ENCODE results near the gene ROPN1B. TPM values are rescaled to one million over a fixed set of nuclear protein-coding genes. Genes with fewer than 3 reads are reported as not detected.
"Not testable (repeated sequence)": the region's sequence is repeated elsewhere in the genome, so short reads cannot be mapped to it uniquely, and the experiment has no call there.

Gene ROPN1B
- total RNA-seq, 1 experiment from 2014 or later, result 41.5 TPM

DNA sequence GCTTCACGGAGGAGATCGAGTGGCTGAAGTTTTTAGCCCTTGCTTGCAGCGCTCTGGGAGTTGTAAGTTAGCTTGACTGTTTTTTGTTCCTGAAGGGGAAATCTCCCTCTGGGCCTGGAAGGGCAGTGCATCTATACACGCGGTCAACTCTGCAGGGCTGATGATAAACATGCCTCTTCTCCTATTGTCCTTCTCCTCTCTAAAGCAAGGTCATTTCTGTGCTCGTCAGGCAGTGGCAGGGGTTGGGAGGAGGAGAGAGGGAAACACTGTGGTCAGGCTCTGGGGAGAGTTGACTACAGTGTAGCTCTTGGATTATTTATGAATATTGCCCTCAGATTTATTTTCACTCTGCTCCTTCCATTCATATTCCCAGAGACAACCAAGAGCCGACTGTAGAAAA is 8.1 kb downstream of the ROPN1B start:
- in situ Hi-C loops (cut with HindIII; ENCODE audit: low pct_unique_long_range_greater_than_20kb, low sequenced_read_pairs); DNase-seq (ENCODE audit: low read depth, low spot score): not testable (repeated sequence)

DNA sequence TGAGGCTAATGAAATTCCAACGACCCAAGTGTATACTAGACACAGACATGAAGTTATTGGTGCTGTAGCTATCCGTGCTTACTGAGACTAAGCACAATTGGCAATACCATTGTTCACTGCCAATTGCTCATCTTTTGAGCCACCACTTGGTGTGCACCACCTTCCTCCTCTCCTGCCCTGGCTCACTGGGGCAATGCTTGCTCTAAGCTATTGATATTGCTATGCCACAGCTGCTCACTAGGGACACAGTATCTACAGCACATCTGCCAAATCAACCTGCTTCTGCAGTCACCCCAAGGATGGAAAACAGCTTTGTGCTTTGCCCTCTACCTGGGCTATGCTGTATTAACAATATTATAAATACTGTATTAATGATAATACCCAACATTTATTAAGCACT is 16.0 kb downstream of the ROPN1B start:
- in situ Hi-C loops (cut with HindIII; ENCODE audit: low pct_unique_long_range_greater_than_20kb, low sequenced_read_pairs); DNase-seq (ENCODE audit: low read depth, low spot score): not testable (repeated sequence)

DNA sequence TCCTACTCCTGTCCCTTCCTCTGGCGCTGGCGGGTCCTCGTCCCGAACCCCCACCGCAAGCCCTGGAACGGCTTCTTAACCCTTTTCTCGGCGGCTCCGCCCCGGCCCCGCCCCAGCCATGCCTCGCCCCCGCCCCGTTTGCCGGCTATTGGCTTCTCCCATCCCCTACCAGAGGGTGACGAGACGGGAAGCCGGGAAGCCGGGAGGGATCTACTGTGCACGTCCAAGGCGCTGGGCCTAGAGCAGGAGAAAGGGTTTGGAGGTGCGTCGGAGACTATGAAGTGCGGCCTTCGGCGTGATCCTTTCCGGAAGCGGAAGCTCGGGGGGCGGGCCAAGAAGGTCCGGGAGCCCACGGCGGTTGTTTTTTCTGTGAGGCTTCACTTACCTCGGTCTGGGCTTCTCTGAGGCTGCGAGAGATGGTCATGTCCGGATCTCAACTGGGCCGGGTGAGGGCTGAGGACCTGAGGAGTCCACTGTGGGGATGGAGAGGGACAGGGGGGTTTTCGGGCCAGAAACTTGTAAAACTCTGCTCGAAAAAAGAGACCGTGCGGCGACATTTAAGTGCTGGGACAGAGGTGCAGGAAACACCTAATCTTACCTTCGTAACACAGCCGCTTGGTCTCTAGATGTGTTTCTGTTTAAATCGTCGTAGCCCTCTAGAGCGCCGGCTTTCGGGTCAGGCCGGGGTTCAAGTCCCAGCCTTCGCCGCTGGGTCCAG is 21.4 kb downstream of the ROPN1B start:
- in situ Hi-C loops (cut with HindIII; ENCODE audit: low pct_unique_long_range_greater_than_20kb, low sequenced_read_pairs), result no loop called here
- DNase-seq (ENCODE audit: low read depth, low spot score), result no peak

DNA sequence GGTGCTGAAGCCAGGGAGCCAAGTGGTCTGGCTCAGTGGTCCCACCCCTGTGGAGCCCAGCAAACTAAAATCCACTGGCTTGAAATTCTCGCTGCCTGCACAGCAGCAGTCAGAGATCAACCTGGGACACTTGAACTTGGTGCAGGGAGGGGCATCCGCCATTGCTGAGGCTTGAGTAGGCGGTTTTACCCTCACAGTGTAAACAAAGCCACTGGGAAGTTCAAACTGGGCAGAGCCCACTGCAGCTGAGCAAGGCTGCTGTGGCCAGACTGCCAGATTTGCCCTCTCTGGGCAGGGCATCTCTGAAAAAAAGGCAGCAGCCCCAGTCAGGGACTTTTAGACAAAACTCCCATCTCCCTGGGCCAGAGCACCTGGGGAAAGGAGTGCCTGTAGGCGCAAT is 27.8 kb downstream of the ROPN1B start:
- in situ Hi-C loops (cut with HindIII; ENCODE audit: low pct_unique_long_range_greater_than_20kb, low sequenced_read_pairs); DNase-seq (ENCODE audit: low read depth, low spot score): not testable (repeated sequence)

DNA sequence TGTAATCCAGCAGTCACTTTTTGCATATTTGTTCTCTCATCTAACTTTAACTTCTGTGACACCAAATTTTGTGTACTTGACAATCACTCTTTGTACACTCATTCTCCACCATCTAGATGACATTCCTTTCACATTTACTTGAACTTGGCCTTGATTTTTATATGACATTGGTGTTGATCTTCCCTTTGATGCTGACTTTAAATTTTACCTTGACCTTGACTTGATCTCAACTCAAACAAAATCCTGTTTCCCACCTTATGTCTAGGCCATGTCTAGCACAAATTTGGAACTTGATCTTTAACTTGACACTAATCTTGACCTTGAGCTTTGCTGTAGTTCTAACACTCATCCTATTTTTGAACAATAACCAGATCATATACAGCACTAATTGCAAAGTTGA is 33.2 kb downstream of the ROPN1B start:
- no peak for DNase-seq (ENCODE audit: low read depth, low spot score)
- in situ Hi-C loops (cut with HindIII; ENCODE audit: low pct_unique_long_range_greater_than_20kb, low sequenced_read_pairs), result no loop called here

DNA sequence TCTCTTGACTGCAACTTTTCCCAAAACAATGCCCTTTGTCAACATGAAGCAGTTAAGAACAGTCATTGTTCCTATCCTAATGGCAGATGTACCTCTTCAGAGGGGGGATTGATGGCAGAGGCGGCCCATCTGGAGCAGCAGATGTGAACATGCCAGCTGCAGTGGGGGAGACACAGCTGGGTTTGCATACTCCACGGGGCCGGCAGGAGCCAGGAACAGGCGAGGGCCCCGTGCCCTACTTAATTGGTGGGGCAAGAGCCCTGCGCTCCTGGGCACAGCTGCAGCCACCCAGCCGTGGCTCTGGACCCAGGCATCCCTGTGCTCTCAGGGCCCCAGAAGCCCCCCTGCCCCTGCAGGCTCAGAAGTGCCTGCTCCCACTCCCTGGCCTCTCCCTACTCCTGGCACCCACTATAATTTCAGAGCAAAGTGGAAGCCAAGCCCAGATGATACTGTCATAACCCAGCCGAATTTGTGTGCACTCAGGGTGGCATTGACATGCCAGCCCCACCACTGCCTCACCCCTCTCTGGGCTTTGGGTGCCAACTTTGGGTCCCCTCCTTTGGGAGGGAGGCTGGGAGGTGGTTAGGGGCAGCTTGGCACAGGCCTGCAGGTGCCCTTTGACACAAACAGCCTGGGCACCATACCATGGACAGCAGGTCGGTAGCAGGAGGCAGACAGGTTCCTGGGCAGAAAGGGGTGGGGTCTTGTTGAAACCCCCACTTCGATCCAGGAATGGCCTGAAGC is 34.6 kb downstream of the ROPN1B start:
- no peak for DNase-seq (ENCODE audit: low read depth, low spot score)
- in situ Hi-C loops (cut with HindIII; ENCODE audit: low pct_unique_long_range_greater_than_20kb, low sequenced_read_pairs), result no loop called here

DNA sequence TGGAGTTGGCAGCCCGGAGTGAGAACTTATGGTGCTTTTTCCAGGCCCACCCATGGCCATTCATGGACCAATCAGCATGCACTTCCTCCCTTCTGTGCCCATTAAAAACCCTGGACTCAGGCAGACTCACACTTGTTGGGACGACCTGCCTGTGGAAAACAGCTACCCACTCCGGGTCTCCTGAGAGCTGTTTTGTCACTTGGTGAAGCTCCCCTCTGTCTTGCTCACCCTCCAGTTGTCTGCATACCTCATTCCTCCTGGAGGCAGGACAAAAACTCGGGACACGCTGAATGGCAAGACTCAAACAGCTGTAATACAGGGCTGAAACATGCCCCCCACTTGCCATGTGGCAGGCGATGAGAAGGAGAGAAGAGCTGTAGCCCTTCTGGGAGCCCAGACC is 35.2 kb downstream of the ROPN1B start:
- in situ Hi-C loops (cut with HindIII; ENCODE audit: low pct_unique_long_range_greater_than_20kb, low sequenced_read_pairs), result no loop called here
- no peak for DNase-seq (ENCODE audit: low read depth, low spot score)

DNA sequence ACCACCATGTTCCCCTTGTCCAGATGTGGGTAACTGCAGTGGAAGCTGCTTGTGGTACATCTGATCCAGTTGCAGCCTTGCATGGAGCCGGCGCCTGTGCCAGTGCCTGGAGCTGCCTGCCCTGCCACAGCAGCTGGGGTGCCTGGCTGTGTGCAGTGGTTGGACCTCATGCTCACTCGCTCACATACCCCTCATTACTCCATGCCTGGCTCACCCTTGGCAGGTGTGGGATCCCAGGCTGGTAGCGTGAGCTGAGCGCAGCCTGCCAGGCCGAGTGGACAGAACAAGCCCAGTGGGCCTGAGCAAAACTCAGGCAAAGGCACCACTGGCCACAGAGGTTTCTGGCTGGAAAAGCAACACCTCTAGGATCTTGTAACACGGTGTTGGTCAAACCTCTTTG is 35.7 kb downstream of the ROPN1B start:
- in situ Hi-C loops (cut with HindIII; ENCODE audit: low pct_unique_long_range_greater_than_20kb, low sequenced_read_pairs), result no loop called here
- DNase-seq (ENCODE audit: low read depth, low spot score), result no peak

DNA sequence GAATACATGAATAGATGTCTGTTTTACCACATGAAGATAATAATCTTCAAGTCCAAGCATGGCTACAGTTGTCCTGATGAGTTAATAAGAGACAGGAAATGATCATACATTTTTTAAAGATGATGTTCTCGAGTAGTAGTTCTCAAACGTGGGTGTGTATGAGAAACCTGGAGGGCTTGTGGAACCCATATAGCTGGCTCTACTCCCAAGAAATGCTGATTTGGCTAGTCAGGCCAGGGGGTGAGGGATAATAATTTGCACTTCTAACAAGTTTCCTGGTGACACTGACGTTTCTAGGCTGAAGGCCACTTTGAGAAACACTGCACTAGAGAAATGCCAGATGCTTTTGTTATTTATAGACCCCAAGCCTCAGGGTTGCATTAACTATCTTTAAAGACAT is 37.0 kb downstream of the ROPN1B start:
- in situ Hi-C loops (cut with HindIII; ENCODE audit: low pct_unique_long_range_greater_than_20kb, low sequenced_read_pairs), result no loop called here
- no peak for DNase-seq (ENCODE audit: low read depth, low spot score)

DNA sequence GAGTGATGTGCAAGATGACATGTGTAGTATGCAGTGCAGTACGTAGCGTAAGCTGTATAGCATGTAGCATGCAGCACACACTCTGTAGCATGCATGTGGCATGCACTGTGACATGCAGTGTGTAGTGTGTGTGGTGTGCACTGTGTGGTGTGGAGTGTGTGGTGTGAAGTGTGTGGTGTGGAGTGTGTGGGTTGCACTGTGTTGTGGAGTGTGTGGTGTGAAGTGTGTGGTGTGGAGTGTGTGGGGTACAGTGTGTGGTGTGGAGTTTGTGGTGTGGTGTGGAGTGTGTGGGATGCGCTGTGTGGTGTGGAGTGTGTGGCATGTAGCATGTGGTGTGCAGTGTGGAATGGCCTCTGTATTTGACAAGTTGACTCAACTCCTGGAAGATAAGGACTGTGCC is 39.2 kb downstream of the ROPN1B start:
- DNase-seq (ENCODE audit: low read depth, low spot score), result no peak
- in situ Hi-C loops (cut with HindIII; ENCODE audit: low pct_unique_long_range_greater_than_20kb, low sequenced_read_pairs), result no loop called here

DNA sequence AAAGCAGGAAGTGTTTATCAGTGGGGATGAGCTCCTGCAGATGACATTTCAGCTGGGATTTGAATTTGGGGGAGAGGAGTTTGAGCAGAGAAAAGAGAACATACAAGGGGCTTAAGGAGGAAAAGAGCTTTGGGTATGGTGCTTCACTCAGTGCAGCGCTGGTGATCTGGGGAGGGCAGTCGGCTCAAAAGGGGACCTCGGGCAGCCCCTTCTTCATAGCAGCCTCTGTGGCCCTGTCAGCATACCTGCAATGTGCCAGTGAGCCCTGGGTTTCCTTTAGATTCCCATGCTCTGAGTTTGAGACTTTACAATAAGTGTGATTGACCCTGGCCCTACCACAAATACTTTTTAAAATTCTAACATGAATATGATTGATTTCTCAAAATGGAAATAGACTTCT is 40.2 kb downstream of the ROPN1B start:
- no peak for DNase-seq (ENCODE audit: low read depth, low spot score)
- in situ Hi-C loops (cut with HindIII; ENCODE audit: low pct_unique_long_range_greater_than_20kb, low sequenced_read_pairs), result no loop called here

DNA sequence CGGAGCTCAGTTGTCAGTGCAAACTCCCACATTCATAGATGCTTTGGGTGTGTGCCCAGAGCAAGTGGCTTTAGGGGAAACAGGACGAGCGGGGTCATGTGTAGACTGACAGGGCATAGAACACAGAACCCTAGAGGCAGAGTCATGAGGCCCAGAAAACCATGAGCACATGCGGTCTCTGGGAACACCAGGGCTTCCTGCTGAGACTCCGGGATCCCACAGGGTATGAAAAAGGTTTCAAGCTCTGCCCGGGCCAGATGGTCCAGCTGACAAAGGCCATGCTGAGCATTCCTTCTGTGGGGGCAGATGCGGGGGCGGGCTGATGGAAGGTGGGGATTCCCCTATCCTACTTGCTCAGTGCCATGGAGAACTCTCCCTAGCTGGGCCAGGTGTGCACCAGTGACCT is 44.8 kb downstream of the ROPN1B start:
- DNase-seq (ENCODE audit: low read depth, low spot score), result no peak
- in situ Hi-C loops (cut with HindIII; ENCODE audit: low pct_unique_long_range_greater_than_20kb, low sequenced_read_pairs), result no loop called here

DNA sequence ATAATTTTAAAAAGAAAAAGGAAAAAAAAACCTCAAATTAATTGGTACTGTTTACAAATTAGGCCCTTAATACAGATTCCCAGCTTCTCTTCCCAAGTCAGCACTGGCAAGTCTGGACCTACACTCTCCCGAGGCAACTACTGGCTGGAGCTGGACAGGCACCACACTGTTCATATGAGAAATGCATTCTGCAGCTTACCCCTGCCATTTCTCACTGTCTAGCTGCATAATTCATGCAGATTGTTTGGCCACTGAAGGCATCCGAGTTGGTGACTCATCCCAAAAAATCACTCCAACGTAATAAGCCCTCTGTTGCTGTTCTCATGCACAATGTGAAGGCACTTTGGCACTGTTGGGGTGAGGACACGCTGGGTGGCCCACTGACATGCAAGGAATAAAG is 45.3 kb downstream of the ROPN1B start:
- DNase-seq (ENCODE audit: low read depth, low spot score), result peak; percentile 51
- in situ Hi-C loops (cut with HindIII; ENCODE audit: low pct_unique_long_range_greater_than_20kb, low sequenced_read_pairs), result no loop called here

DNA sequence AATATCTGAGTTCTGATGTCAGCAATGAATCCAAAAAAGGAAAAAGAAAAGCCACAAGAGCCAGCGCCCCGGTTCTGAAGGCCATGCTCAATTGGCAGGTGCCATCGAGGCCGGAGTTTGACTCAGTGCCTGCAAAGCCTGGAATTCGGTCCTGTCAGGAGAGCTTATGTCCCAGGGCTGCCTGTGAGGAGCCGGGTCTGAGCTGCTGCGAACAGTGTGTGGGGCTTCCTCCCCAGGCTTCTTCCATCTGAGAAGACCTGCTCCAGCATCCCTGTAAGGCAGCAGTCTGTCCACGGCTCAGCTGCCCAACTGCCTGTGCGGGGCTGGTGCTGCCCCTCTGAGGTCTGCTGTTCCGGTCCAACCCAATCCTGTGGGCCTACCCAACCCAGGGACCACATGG is 46.1 kb downstream of the ROPN1B start:
- in situ Hi-C loops (cut with HindIII; ENCODE audit: low pct_unique_long_range_greater_than_20kb, low sequenced_read_pairs), result no loop called here
- no peak for DNase-seq (ENCODE audit: low read depth, low spot score)

DNA sequence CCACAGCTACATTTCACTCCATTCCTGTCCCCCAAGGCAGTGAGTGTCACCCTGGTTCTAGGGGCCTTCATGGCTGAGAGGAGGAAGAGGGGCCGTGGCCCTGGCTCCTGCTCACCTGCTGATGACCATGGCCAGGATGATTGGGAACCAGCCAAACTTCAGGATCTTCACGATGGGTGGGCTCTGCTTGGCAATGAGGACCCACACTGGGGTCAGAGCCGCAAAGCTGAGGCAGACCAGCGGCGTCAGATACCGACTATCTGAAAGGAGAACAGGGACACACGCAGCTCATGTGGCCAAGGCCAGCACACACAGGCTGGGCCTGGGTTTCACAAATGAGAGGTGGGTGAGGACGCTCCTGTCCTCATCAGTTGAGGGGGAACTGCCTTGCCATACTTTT is 47.6 kb downstream of the ROPN1B start:
- in situ Hi-C loops (cut with HindIII; ENCODE audit: low pct_unique_long_range_greater_than_20kb, low sequenced_read_pairs), result no loop called here
- DNase-seq (ENCODE audit: low read depth, low spot score), result no peak

DNA sequence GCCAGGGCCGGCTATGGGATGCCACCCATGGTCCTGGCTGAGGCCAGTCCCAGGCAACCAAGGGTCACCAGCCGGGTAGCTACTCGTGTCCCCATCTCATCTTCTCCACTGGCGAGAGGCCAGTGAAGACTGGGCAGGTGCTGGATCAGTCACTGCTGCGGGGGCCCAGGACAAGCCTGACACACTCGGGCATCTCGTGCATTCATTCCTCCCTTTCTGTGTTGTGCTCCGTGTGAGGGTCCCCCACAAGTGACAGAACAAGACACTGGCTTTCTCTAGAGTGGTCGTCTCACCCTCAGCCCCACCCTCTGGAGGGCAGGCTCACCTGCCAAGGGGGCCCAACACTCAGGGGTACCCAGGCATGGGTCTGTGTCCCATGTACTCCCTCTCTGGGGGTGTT is 48.4 kb downstream of the ROPN1B start:
- no peak for DNase-seq (ENCODE audit: low read depth, low spot score)
- in situ Hi-C loops (cut with HindIII; ENCODE audit: low pct_unique_long_range_greater_than_20kb, low sequenced_read_pairs), result no loop called here

DNA sequence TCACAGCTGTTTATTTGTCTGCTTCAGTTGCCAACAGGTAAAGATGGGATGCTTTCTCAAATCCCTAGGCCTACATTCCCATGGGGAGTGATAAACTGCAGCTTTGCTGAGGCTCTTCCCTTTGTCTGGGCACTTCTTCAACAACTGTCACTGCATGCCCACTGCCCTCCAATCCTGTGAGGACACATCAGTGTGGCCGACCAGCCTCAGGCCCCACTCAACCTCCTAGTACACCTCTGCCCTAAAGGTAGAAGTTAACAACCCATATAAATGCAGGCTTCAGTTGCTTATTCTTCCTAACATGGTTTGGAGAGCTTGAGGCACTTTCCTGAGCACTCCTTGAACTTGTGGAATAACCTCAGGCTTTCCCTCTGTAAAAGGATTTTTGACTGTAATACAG is 49.6 kb downstream of the ROPN1B start:
- no peak for DNase-seq (ENCODE audit: low read depth, low spot score)
- in situ Hi-C loops (cut with HindIII; ENCODE audit: low pct_unique_long_range_greater_than_20kb, low sequenced_read_pairs), result no loop called here

DNA sequence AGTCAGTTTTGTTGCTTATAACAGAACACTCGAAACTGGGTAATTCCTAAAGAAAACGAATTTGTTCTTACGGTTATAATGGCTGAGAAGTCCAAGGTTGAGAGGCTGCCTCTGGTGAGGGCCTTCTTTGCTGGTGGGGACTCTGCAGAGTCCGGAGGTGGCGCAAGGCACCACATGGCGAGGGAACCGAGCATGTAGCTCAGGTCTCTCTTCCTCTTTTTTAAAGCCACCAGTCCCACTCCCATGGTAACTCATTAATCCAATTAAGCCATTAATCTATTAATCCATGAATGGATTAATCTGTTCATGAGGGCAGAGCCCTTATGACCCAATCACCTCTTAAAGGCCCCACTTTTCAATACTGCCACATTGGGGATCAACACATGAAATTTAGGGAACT is 50.0 kb downstream of the ROPN1B start:
- DNase-seq (ENCODE audit: low read depth, low spot score), result no peak
- in situ Hi-C loops (cut with HindIII; ENCODE audit: low pct_unique_long_range_greater_than_20kb, low sequenced_read_pairs), result no loop called here

DNA sequence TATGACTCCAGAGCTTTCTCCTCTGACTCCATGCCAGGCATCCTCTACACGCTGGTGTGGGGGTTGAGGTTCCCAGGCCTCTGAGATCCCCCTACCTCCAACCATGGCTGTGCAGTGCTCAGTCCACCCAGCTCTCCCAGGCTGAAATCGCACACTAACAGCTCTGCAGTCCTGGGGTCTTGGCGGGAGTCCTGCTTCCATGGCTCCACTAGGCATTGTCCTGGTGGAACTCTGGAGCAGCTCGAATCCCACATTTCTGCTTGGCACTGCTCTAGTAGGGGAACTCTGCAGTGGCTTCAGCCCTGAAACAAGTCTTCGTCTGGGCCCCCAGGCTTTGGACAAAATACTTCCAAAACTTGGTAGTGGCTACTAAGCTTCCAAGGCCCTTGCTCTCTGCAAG is 50.7 kb downstream of the ROPN1B start:
- in situ Hi-C loops (cut with HindIII; ENCODE audit: low pct_unique_long_range_greater_than_20kb, low sequenced_read_pairs), result no loop called here
- DNase-seq (ENCODE audit: low read depth, low spot score), result no peak

Data from SK-MEL-5 (cell line).